H1 (cell line): ENCODE measurements around the gene TPRN.

Source experiments
- BRCA1 ChIP-seq: IDR thresholded peaks from 2 replicates; pipeline ENCODE4 v1.6.1; 2012; ENCODE audit warnings: low read depth, low read length, improper control_type of control experiment
- CTCF ChIP-seq, 3 experiments: IDR thresholded peaks; 1 replicate in 2 of 3; 2 replicates in 1 of 3; pipeline versions ENCODE4 v1.5.1 to v1.6.1; 2011; ENCODE audit warnings: low read length in 3 of 3, mild to moderate bottlenecking in 3 of 3, inconsistent platforms in 2 of 3, low read depth in 1 of 3, moderate library complexity in 1 of 3; ENCODE audit not compliant: insufficient read depth in 1 of 3; ENCODE audit errors: control extremely low read depth in 1 of 3
- EZH2 ChIP-seq: fragments of 200-600 bp; sonication (generic); IDR thresholded peaks from 2 replicates; pipeline ENCODE4 v1.7.1; 2012; ENCODE audit warnings: low read depth, mild to moderate bottlenecking, moderate library complexity, low read length, inconsistent platforms; ENCODE audit not compliant: severe bottlenecking
- GABPA ChIP-seq: IDR thresholded peaks from 2 replicates; pipeline ENCODE4 v1.6.1; 2011; ENCODE audit warnings: mild to moderate bottlenecking, low read length, moderate library complexity, borderline replicate concordance; ENCODE audit not compliant: insufficient read depth
- KDM5A ChIP-seq: fragments of 200-600 bp; IDR thresholded peaks from 2 replicates; pipeline ENCODE4 v1.7.1; 2012; ENCODE audit warnings: mild to moderate bottlenecking, low read length, inconsistent platforms, mixed read lengths
- MAFK ChIP-seq: IDR thresholded peaks from 2 replicates; pipeline ENCODE4 v1.6.1; 2012; ENCODE audit warnings: low read depth, mild to moderate bottlenecking, improper control_type of control experiment, low read length
- POLR2A ChIP-seq, 2 experiments: IDR thresholded peaks; 1 replicate in 1 of 2; 2 replicates in 1 of 2; pipeline ENCODE4 v1.6.1; 2011; ENCODE audit warnings: low read depth in 2 of 2, low read length in 2 of 2, mild to moderate bottlenecking in 2 of 2; ENCODE audit errors: control extremely low read depth in 1 of 2
- RAD21 ChIP-seq, 2 experiments: IDR thresholded peaks in 1 of 2; conservative IDR thresholded peaks in 1 of 2; 2 replicates each; pipeline ENCODE4 v1.6.1; 2011; ENCODE audit warnings: low read depth in 2 of 2, low read length in 2 of 2, improper control_type of control experiment in 1 of 2, inconsistent platforms in 1 of 2, mild to moderate bottlenecking in 1 of 2, moderate library complexity in 1 of 2
- RXRA ChIP-seq: IDR thresholded peaks from 2 replicates; pipeline ENCODE4 v1.6.1; 2011; ENCODE audit warnings: low read depth, mild to moderate bottlenecking, low read length, moderate library complexity; ENCODE audit not compliant: insufficient read depth
- SIN3A ChIP-seq, 2 experiments: IDR thresholded peaks in 1 of 2; conservative IDR thresholded peaks in 1 of 2; 2 replicates each; pipeline ENCODE4 v1.6.1; 2011 to 2012; ENCODE audit warnings: low read length in 2 of 2, improper control_type of control experiment in 1 of 2, low read depth in 1 of 2, mild to moderate bottlenecking in 1 of 2
- SIX5 ChIP-seq: IDR thresholded peaks from 2 replicates; pipeline ENCODE4 v1.6.1; 2011; ENCODE audit warnings: mild to moderate bottlenecking, low read depth, low read length
- SP2 ChIP-seq: IDR thresholded peaks from 2 replicates; pipeline ENCODE4 v1.6.1; 2012; ENCODE audit warnings: mild to moderate bottlenecking, low read length, inconsistent platforms
- SRF ChIP-seq: IDR thresholded peaks from 2 replicates; pipeline ENCODE4 v1.6.1; 2011; ENCODE audit warnings: mild to moderate bottlenecking, low read depth, low read length, moderate library complexity

- TF ChIP-seq GABPA = no peak
- TF ChIP-seq CTCF (IDR thresholded peaks at IDR 0.05; ENCODE audit: control extremely low read depth in 1 of 3, insufficient read depth in 1 of 3, low read depth in 1 of 3, low read length in 3 of 3) = no peak
- TF ChIP-seq MAFK = no peak
- no peak for TF ChIP-seq RXRA
- no peak for TF ChIP-seq SRF
- TF ChIP-seq POLR2A (IDR thresholded peaks at IDR 0.05; ENCODE audit: control extremely low read depth in 1 of 2, low read depth in 2 of 2, low read length in 2 of 2) = no peak
- no peak for TF ChIP-seq RAD21 (IDR thresholded peaks at IDR 0.05 in 1 of 2, conservative IDR thresholded peaks at IDR 0.05 in 1 of 2; ENCODE audit: low read depth in 2 of 2, low read length in 2 of 2)
- TF ChIP-seq SIN3A (conservative IDR thresholded peaks at IDR 0.05 in 1 of 2, IDR thresholded peaks at IDR 0.05 in 1 of 2; ENCODE audit: low read depth in 1 of 2, low read length in 2 of 2) = no peak
- no peak for TF ChIP-seq BRCA1
- TF ChIP-seq SP2 = no peak
- no peak for TF ChIP-seq KDM5A
- TF ChIP-seq SIX5 = no peak
- no peak for TF ChIP-seq EZH2
These were observed 51.2 kb downstream of the TPRN start for GRCh38 chr9:137149363-137149762.
